HepG2 (cell line): ENCODE measurements around the gene OR2L2. TPM values are rescaled to one million over a fixed set of nuclear protein-coding genes. Genes with fewer than 3 reads are reported as not detected.

ENCODE experiments used
- ATAC-seq: fragments of 200-7000 bp; cut with Tn5 transposase; 3 replicates; pipeline ENCODE4 v1.9.1; 2020; ENCODE audit warnings: mild to moderate bottlenecking, moderate library complexity
- Bru-seq: library from RNA; stranded (reverse); fragments of 400-500 nt; gene quantifications from one replicate; lab custom pipeline; 2021; lab: Mats Ljungman, UMichigan
- BruChase-seq, 2 experiments: library from RNA; stranded (reverse); fragments of 400-500 nt; gene quantifications; one replicate each; lab custom pipeline; 2021; lab: Mats Ljungman, UMichigan
- BruUV-seq: library from RNA; stranded (reverse); fragments of 400-500 nt; replicated peaks from 2 replicates; lab custom pipeline; 2021; lab: Mats Ljungman, UMichigan
- CTCF ChIA-PET: fragments of 300-600 bp; formaldehyde crosslinking; extraction: SDS; loops from one replicate; lab custom pipeline; 2021; ENCODE audit warnings: low total read pairs, inconsistent platforms, low intra/inter-chr PET ratio; lab: Yijun Ruan, JAX
- POLR2A ChIA-PET: fragments of 350-600 bp; sonication (Branson Sonifier 250); formaldehyde crosslinking; loops from one replicate; lab custom pipeline; 2020; ENCODE audit warnings: antibody characterized with exemption, inconsistent platforms; lab: Yijun Ruan, JAX
- DNase-seq: peaks from one replicate; pipeline ENCODE4 v3.0.0-alpha.2; 2015; ENCODE audit warnings: low spot score
- FAIRE-seq: peaks from 3 replicates; lab custom pipeline; 2011; peaks lifted over from hg19 to GRCh38; lab: Jason Lieb, UNC
- H2AFZ ChIP-seq: one replicate; pipeline ENCODE4 v1.6.1; 2011; ENCODE audit warnings: low read length, inconsistent platforms
- H3K27ac ChIP-seq: fragments of 300-600 bp; 3 replicates; pipeline ENCODE4 v1.8.0; 2011; ENCODE audit warnings: mixed run types, mild to moderate bottlenecking, mixed read lengths, low read length, inconsistent platforms; ENCODE audit not compliant: insufficient read depth; ENCODE audit errors: extremely low read length
- H3K27me3 ChIP-seq, 2 experiments: fragments of 200-600 bp in 1 of 2; 2 replicates in 1 of 2; 3 replicates in 1 of 2; pipeline versions ENCODE4 v1.6.0 to v1.8.0; 2011; ENCODE audit warnings: low read length in 2 of 2, mild to moderate bottlenecking in 2 of 2, moderate library complexity in 2 of 2, inconsistent platforms in 1 of 2; ENCODE audit not compliant: insufficient read depth in 2 of 2, control insufficient read depth in 1 of 2
- H3K36me3 ChIP-seq, 2 experiments: fragments of 200-600 bp in 1 of 2; replicated peaks in 1 of 2; 2 replicates in 1 of 2; 3 replicates in 1 of 2; pipeline versions ENCODE4 v1.5.1 to v1.8.0; 2011; ENCODE audit warnings: low read length in 2 of 2, inconsistent platforms in 1 of 2; ENCODE audit not compliant: insufficient read depth in 2 of 2, control insufficient read depth in 1 of 2
- H3K4me1 ChIP-seq: 2 replicates; pipeline ENCODE4 v1.5.1; 2012; ENCODE audit warnings: low read length, inconsistent platforms; ENCODE audit not compliant: insufficient read depth
- H3K4me2 ChIP-seq: 2 replicates; pipeline ENCODE4 v1.6.0; 2011; ENCODE audit warnings: low read depth, low read length, inconsistent platforms
- H3K4me3 ChIP-seq, 3 experiments: fragments of 200-600 bp in 1 of 3; sonication (generic), shearing (Covaris generic) in 1 of 3; replicated peaks in 1 of 3; 2 replicates each; pipeline ENCODE4 v1.5.1; 2011 to 2016; ENCODE audit warnings: low read length in 3 of 3, inconsistent platforms in 2 of 3, low read depth in 2 of 3, mild to moderate bottlenecking in 2 of 3, control low read depth in 1 of 3, mixed read lengths in 1 of 3; ENCODE audit not compliant: insufficient read depth in 1 of 3
- H3K79me2 ChIP-seq: one replicate; pipeline ENCODE4 v1.6.1; 2011; ENCODE audit warnings: low read length, inconsistent platforms; ENCODE audit not compliant: insufficient read depth
- H3K9ac ChIP-seq: 2 replicates; pipeline ENCODE4 v1.6.0; 2011; ENCODE audit warnings: mild to moderate bottlenecking, low read depth, low read length, inconsistent platforms; ENCODE audit not compliant: insufficient read depth
- H3K9me3 ChIP-seq: 2 replicates; pipeline ENCODE4 v1.5.1; 2012; ENCODE audit warnings: mild to moderate bottlenecking, low read length
- H4K20me1 ChIP-seq: 2 replicates; pipeline ENCODE4 v1.6.0; 2011; ENCODE audit warnings: inconsistent platforms, mild to moderate bottlenecking, low read length, moderate library complexity; ENCODE audit not compliant: insufficient read depth
- ISX ChIP-seq: sonication (generic); formaldehyde crosslinking; conservative IDR thresholded peaks from 2 replicates; pipeline ENCODE4 v1.5.0; 2020; ENCODE audit warnings: missing genetic modification reagents
- MIER3 ChIP-seq: IDR thresholded peaks from 2 replicates; pipeline ENCODE4 v1.6.1; 2016; ENCODE audit warnings: missing compliant biosample characterization, borderline replicate concordance
- NFRKB ChIP-seq: fragments of 450-650 bp; IDR thresholded peaks from 2 replicates; pipeline ENCODE4 v1.6.1; 2017
- SETDB1 ChIP-seq: sonication (generic); formaldehyde crosslinking; IDR thresholded peaks from 2 replicates; pipeline ENCODE4 v1.5.1; 2020; ENCODE audit warnings: missing genetic modification reagents, mild to moderate bottlenecking, borderline replicate concordance
- SNAPC2 ChIP-seq: sonication (generic); formaldehyde crosslinking; IDR thresholded peaks from 2 replicates; pipeline ENCODE4 v1.8.1; 2022; ENCODE audit warnings: mild to moderate bottlenecking, missing genetic modification reagents
- TCF12 ChIP-seq, 2 experiments: fragments of 450-650 bp in 1 of 2; sonication (generic) in 1 of 2; formaldehyde crosslinking in 1 of 2; IDR thresholded peaks; 2 replicates each; pipeline versions ENCODE4 v1.6.1 to v1.8.0; 2017 to 2022; ENCODE audit warnings: antibody characterized with exemption in 1 of 2, mild to moderate bottlenecking in 1 of 2, missing genetic modification reagents in 1 of 2, moderate library complexity in 1 of 2
- TSC22D2 ChIP-seq: sonication (generic); formaldehyde crosslinking; IDR thresholded peaks from 2 replicates; pipeline ENCODE4 v1.5.1; 2020; ENCODE audit warnings: missing genetic modification reagents, mild to moderate bottlenecking, borderline replicate concordance
- ZMYM2 ChIP-seq: sonication (generic); formaldehyde crosslinking; IDR thresholded peaks from 2 replicates; pipeline ENCODE4 v1.8.0; 2022; ENCODE audit warnings: mild to moderate bottlenecking, missing genetic modification reagents
- ZNF431 ChIP-seq: sonication (generic); formaldehyde crosslinking; IDR thresholded peaks from 2 replicates; pipeline ENCODE4 v1.9.0; 2022; ENCODE audit warnings: missing genetic modification reagents, low read depth, mild to moderate bottlenecking, borderline replicate concordance
- whole genome bisulfite sequencing: methylation state at CpG from one replicate; pipeline ENCODE4 v1.1.6; 2017; ENCODE audit warnings: low lambda C conversion rate; 5-methylcytosine and 5-hydroxymethylcytosine counted together
- in situ Hi-C: cut with HindIII; loops from 2 replicates; pipeline ENCODE4 v1.10.0; 2017; ENCODE audit warnings: low pct_unique_long_range_greater_than_20kb; ENCODE audit not compliant: extremely low pct_ligation_motif_present
- intact Hi-C: fragments of 100-400 bp; cut with micrococcal nuclease; formaldehyde crosslinking; loops from one replicate; pipeline ENCODE4 v1.10.0; 2022; ENCODE audit not compliant: unreplicated experiment
- long read RNA-seq, 2 experiments: library from RNA in 1 of 2; library from polyadenylated mRNA in 1 of 2; stranded (forward) in 1 of 2; unstranded in 1 of 2; transcript quantifications; one replicate each; pipeline ENCODE4 v2.0.0, GENCODE V29; 2019 to 2022
- polyA minus RNA-seq, 3 experiments: library from RNA; depleted of rRNA, polyadenylated mRNA; stranded (reverse); fragments of >200 nt; gene quantifications; 2 replicates each; pipeline ENCODE4 v1.2.3, GENCODE V29; 2011; ENCODE audit warnings: low replicate concordance in 1 of 3
- polyA plus RNA-seq, 8 experiments: library from polyadenylated mRNA; depleted of rRNA in 3 of 8; stranded (reverse) in 7 of 8; unstranded in 1 of 8; fragments of >200 nt; fragmentation: Illumina TruSeq in 4 of 8; extraction: Trizol in 4 of 8; gene quantifications; 2 replicates each; pipeline versions ENCODE4 v1.2.1 to v1.2.3, GENCODE V29; 2011 to 2016; ENCODE audit warnings: low read depth in 4 of 8, missing spikeins in 1 of 8, mixed read lengths in 1 of 8; ENCODE audit not compliant: insufficient read depth in 1 of 8
- total RNA-seq, 5 experiments: library from RNA; depleted of rRNA; stranded (reverse); fragments of >200 nt; fragmentation: Illumina TruSeq; extraction: Trizol; gene quantifications; 2 replicates each; pipeline ENCODE4 v1.2.3, GENCODE V29; 2016; ENCODE audit warnings: low read depth in 1 of 5
- TF ChIP-seq, protein P1 (sequence below): sonication (generic); formaldehyde crosslinking; IDR thresholded peaks from 2 replicates; pipeline ENCODE4 v1.4.0; 2020; ENCODE audit warnings: missing genetic modification reagents, mild to moderate bottlenecking, borderline replicate concordance
- TF ChIP-seq, protein P2 (sequence below): sonication (generic); formaldehyde crosslinking; IDR thresholded peaks from 2 replicates; pipeline ENCODE4 v1.8.0; 2022; ENCODE audit warnings: mild to moderate bottlenecking, missing genetic modification reagents, moderate library complexity
- TF ChIP-seq, protein P3 (sequence below): sonication (generic); formaldehyde crosslinking; conservative IDR thresholded peaks from 2 replicates; pipeline ENCODE4 v1.4.0; 2020; ENCODE audit warnings: missing genetic modification reagents
- TF ChIP-seq, protein P4 (sequence below): IDR thresholded peaks from 2 replicates; pipeline ENCODE4 v1.6.1; 2016
- TF ChIP-seq, protein P5 (sequence below): sonication (generic); formaldehyde crosslinking; IDR thresholded peaks from 2 replicates; pipeline ENCODE4 v1.8.0; 2022; ENCODE audit warnings: missing genetic modification reagents, low read depth, mild to moderate bottlenecking, borderline replicate concordance

The OR2L2 gene, protein sequence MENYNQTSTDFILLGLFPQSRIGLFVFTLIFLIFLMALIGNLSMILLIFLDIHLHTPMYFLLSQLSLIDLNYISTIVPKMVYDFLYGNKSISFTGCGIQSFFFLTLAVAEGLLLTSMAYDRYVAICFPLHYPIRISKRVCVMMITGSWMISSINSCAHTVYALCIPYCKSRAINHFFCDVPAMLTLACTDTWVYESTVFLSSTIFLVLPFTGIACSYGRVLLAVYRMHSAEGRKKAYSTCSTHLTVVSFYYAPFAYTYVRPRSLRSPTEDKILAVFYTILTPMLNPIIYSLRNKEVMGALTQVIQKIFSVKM
- total RNA-seq (2016; rRNA removed; fragmentation: Illumina TruSeq; extraction: Trizol) = not detected in 2 replicates
- not detected in 2 replicates for total RNA-seq (2016; cell fraction: cytosol; rRNA removed; fragmentation: Illumina TruSeq; extraction: Trizol; ENCODE audit: low read depth)
- not detected in 2 replicates for total RNA-seq (2016; cell fraction: insoluble cytoplasmic fraction; rRNA removed; fragmentation: Illumina TruSeq; extraction: Trizol)
- not detected in 2 replicates for total RNA-seq (2016; cell fraction: membrane; rRNA removed; fragmentation: Illumina TruSeq; extraction: Trizol)
- total RNA-seq (2016; cell fraction: nucleus; rRNA removed; fragmentation: Illumina TruSeq; extraction: Trizol) = not detected in 2 replicates
- polyA plus RNA-seq (2011; rRNA removed) = not detected in 2 replicates
- polyA plus RNA-seq (2011; cell fraction: cytosol; rRNA removed) = not detected in 2 replicates
- not detected in 2 replicates for polyA plus RNA-seq (2011; cell fraction: nucleus; rRNA removed)
- polyA plus RNA-seq (2012) = 0.04 TPM in 1 of 2 replicates, not detected in the other
- polyA plus RNA-seq (2016; cell fraction: cytosol; fragmentation: Illumina TruSeq; extraction: Trizol; ENCODE audit: low read depth) = not detected in 2 replicates
- polyA plus RNA-seq (2016; cell fraction: insoluble cytoplasmic fraction; fragmentation: Illumina TruSeq; extraction: Trizol; ENCODE audit: low read depth) = not detected in 2 replicates
- polyA plus RNA-seq (2016; cell fraction: membrane; fragmentation: Illumina TruSeq; extraction: Trizol; ENCODE audit: low read depth) = not detected in 2 replicates
- not detected in 2 replicates for polyA plus RNA-seq (2016; cell fraction: nucleus; fragmentation: Illumina TruSeq; extraction: Trizol; ENCODE audit: insufficient read depth, low read depth)
- not detected in 2 replicates for polyA minus RNA-seq (2011; rRNA and poly(A)+ RNA removed; ENCODE audit: low replicate concordance)
- polyA minus RNA-seq (2011; cell fraction: cytosol; rRNA and poly(A)+ RNA removed) = not detected in 2 replicates
- polyA minus RNA-seq (2011; cell fraction: nucleus; rRNA and poly(A)+ RNA removed) = not detected in 2 replicates
- Bru-seq, nascent RNA = not detected
- BruChase-seq, experiment 1, labeled RNA remaining after a 6-hour chase = percentile 7 among the genes with signal in this experiment
- not detected for BruChase-seq, experiment 2, labeled RNA remaining after a 2-hour chase
- long read RNA-seq, experiment 1 = 0 reads
- long read RNA-seq, experiment 2 = 0 reads

DNA sequence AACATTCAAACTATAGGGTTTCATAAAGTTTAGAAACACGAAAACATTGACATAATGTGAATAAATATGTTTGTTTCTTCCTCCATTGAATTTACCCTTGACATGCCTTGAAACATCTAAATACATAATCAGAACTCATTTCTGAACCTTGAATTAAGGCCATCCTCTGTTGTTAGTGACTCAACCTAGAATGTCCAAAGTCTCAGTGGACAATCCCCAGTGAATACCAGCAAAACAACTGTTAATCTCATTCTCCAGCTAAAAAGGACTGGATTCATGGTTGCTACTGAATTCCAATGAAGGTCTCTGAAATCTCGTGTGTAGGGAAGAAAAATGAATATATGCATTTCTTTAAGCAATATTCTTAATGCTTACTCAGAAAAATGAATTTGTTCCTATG is at the start of gene OR2L2:
Gene OR2L2 (plus strand): TSS at position 301 of the 400 bp plus-strand sequence. CDS start 8,198 bp downstream, outside the sequence.
- Histone ChIP-seq H2AFZ (no peak within 1 kb of the TSS), H3K79me2 (no peaks in the 10 kb centered on the region), H3K36me3 (no peaks in the 10 kb centered on the region), H3K9me3 (peaks cover 69% of the 10 kb centered on the region), H3K4me1 (no peaks in the 10 kb centered on the region), H3K27ac (no peak within 1 kb of the TSS), H3K4me2 (no peak within 1 kb of the TSS), H3K9ac (no peak within 1 kb of the TSS), H3K4me3 (no peak within 1 kb of the TSS), H3K27me3 (no peaks in the 10 kb centered on the region), H4K20me1 (no peaks in the 10 kb centered on the region)
- 3% methylated on average over 2 of the region's 2 CpGs for WGBS
- TF ChIP-seq TSC22D2 (CRISPR knock-in tag) (no peak), SETDB1 (CRISPR knock-in tag) (no peak), NFRKB (no peak), TCF12 (IDR thresholded peaks at IDR 0.05) (no peak), TCF12 (CRISPR knock-in tag; IDR thresholded peaks at IDR 0.05) (no peak), SNAPC2 (no peak), ISX (no peak), MIER3 (CRISPR knock-in tag) (no peak), ZMYM2 (no peak), ZNF431 (CRISPR knock-in tag) (no peak)
- TF ChIP-seq, protein P1, sequence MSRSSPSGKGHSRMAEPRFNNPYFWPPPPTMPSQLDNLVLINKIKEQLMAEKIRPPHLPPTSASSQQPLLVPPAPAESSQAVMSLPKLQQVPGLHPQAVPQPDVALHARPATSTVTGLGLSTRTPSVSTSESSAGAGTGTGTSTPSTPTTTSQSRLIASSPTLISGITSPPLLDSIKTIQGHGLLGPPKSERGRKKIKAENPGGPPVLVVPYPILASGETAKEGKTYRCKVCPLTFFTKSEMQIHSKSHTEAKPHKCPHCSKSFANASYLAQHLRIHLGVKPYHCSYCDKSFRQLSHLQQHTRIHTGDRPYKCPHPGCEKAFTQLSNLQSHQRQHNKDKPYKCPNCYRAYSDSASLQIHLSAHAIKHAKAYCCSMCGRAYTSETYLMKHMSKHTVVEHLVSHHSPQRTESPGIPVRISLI (CRISPR knock-in tag) = no peak
- TF ChIP-seq, protein P2, sequence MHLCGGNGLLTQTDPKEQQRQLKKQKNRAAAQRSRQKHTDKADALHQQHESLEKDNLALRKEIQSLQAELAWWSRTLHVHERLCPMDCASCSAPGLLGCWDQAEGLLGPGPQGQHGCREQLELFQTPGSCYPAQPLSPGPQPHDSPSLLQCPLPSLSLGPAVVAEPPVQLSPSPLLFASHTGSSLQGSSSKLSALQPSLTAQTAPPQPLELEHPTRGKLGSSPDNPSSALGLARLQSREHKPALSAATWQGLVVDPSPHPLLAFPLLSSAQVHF (CRISPR knock-in tag) = no peak
- TF ChIP-seq, protein P3, sequence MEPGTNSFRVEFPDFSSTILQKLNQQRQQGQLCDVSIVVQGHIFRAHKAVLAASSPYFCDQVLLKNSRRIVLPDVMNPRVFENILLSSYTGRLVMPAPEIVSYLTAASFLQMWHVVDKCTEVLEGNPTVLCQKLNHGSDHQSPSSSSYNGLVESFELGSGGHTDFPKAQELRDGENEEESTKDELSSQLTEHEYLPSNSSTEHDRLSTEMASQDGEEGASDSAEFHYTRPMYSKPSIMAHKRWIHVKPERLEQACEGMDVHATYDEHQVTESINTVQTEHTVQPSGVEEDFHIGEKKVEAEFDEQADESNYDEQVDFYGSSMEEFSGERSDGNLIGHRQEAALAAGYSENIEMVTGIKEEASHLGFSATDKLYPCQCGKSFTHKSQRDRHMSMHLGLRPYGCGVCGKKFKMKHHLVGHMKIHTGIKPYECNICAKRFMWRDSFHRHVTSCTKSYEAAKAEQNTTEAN (CRISPR knock-in tag) = no peak
- TF ChIP-seq, protein P4, sequence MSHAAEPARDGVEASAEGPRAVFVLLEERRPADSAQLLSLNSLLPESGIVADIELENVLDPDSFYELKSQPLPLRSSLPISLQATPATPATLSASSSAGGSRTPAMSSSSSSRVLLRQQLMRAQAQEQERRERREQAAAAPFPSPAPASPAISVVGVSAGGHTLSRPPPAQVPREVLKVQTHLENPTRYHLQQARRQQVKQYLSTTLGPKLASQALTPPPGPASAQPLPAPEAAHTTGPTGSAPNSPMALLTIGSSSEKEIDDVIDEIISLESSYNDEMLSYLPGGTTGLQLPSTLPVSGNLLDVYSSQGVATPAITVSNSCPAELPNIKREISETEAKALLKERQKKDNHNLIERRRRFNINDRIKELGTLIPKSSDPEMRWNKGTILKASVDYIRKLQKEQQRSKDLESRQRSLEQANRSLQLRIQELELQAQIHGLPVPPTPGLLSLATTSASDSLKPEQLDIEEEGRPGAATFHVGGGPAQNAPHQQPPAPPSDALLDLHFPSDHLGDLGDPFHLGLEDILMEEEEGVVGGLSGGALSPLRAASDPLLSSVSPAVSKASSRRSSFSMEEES (CRISPR knock-in tag) = no peak
- TF ChIP-seq, protein P5, sequence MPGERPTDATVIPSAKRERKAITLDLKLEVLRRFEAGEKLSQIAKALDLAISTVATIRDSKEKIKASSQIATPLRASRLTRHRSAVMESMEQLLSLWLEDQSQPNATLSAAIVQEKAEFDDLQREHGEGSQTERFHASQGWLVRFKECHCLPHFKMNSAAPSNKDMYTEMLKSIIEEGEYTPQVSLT (CRISPR knock-in tag) = no peak
- no TSS peak for BruUV-seq
- intact Hi-C loops (no loop called here), in situ Hi-C loops (no loop called here)
- ATAC-seq (no peak), DNase-seq (no peak), FAIRE-seq (no peak)
- ChIA-PET POLR2A (no interaction called here), CTCF (no interaction called here)
